ENCODE results near the gene BICC1. TPM values are rescaled to one million over a fixed set of nuclear protein-coding genes. Genes with fewer than 3 reads are reported as not detected.

The BICC1 gene
- total and polyA plus RNA-seq, 2 of the 4 experiments (the other 2 are of a cell fraction), result 5.7 to 42.5 TPM

DNA sequence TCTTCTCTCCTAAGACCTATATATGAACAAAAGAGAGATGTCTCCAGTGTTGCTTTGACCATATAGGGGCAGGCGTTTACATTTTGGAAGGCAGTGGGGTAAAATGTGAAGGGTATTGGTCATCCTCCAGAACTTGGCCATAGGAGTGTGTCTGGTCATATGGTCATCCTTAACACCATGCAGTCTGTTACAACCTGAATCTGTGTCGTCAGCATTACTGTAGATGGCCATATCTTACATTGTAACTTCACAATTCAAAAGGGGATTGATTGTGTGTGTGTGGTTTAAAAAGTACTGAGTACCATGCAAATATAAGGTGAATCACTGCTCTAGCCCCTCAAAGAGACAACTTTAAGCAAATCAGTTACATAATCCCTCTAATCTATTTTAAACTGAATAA is 311.7 kb downstream of the BICC1 start:
- Histone ChIP-seq H2BK120ac (ENCODE audit: low read depth, low read length) (no peak overlapping the region), H3K23ac (ENCODE audit: low read depth, low read length) (no peak overlapping the region), H3K36me3 (ENCODE audit: control insufficient read depth, insufficient read depth, low read length) (peaks cover 9% of the 10 kb centered on the region), H4K20me1 (ENCODE audit: insufficient read depth, low read length) (no peaks in the 10 kb centered on the region), H4K91ac (ENCODE audit: insufficient read depth, low read depth, low read length) (no peak overlapping the region), H3K4me3 (ENCODE audit: insufficient read depth, low read depth, low read length) (no peak overlapping the region), H3K9ac (ENCODE audit: low read depth, low read length) (no peak overlapping the region), H4K8ac (ENCODE audit: low read depth in 2 of 2, low read length in 2 of 2) (no peak overlapping the region), H2BK15ac (ENCODE audit: low read depth, low read length) (no peak overlapping the region), H2AK9ac (replicated peaks; ENCODE audit: low read depth, low read length, poor library complexity) (no peak overlapping the region), H2BK5ac (ENCODE audit: low read depth, low read length, poor library complexity, severe bottlenecking) (no peak overlapping the region), H3K18ac (ENCODE audit: low read depth, low read length) (no peak overlapping the region), H3K27me3 (ENCODE audit: control insufficient read depth, insufficient read depth, low read length) (no peaks in the 10 kb centered on the region), H3K9me3 (ENCODE audit: control insufficient read depth, insufficient read depth, low read length) (no peaks in the 10 kb centered on the region), H4K5ac (ENCODE audit: low read depth, low read length) (no peak overlapping the region), H3K9me1 (ENCODE audit: insufficient read depth, low read length) (peaks cover 4% of the 10 kb centered on the region), H3K56ac (ENCODE audit: extremely low read depth, insufficient read depth, low read length) (no peak overlapping the region), H3K27ac (ENCODE audit: insufficient read depth, low read length) (no peak overlapping the region), H3K79me1 (ENCODE audit: low read depth in 1 of 2, low read length in 2 of 2) (no peaks in the 10 kb centered on the region), H2AFZ (replicated peaks; ENCODE audit: low read length, poor library complexity) (no peak overlapping the region), H2AK5ac (ENCODE audit: low read depth, low read length) (no peak overlapping the region), H3K14ac (replicated peaks; ENCODE audit: low read depth, low read length) (no peak overlapping the region), H3K4me1 (ENCODE audit: control insufficient read depth, insufficient read depth, low read length) (peaks cover 5% of the 10 kb centered on the region), H2BK20ac (ENCODE audit: low read depth, low read length) (no peak overlapping the region), H3K4ac (ENCODE audit: low read depth, low read length) (no peak overlapping the region), H3K4me2 (ENCODE audit: low read depth, low read length) (no peak overlapping the region)
- ChIA-PET CTCF (interaction anchor here (1.2 kb wide), 1 partner anchor 410 kb away, joined by 3 read pairs; no protein-coding TSS in a partner anchor), POLR2A (ENCODE audit: unreplicated experiment) (no interaction called here)
- DNase-seq, result no peak
- intact Hi-C loops (cut with micrococcal nuclease), result no loop called here
- ATAC-seq (ENCODE audit: low read depth), result no peak
- peak; percentile 37; the same call in 1 of the 2 replicates for TF ChIP-seq MAFK (IDR thresholded peaks at IDR 0.05; ENCODE audit: low read depth, low read length)
- TF ChIP-seq SMC3 (IDR thresholded peaks at IDR 0.05; ENCODE audit: low read depth, low read length), result no peak
- TF ChIP-seq, protein P1, sequence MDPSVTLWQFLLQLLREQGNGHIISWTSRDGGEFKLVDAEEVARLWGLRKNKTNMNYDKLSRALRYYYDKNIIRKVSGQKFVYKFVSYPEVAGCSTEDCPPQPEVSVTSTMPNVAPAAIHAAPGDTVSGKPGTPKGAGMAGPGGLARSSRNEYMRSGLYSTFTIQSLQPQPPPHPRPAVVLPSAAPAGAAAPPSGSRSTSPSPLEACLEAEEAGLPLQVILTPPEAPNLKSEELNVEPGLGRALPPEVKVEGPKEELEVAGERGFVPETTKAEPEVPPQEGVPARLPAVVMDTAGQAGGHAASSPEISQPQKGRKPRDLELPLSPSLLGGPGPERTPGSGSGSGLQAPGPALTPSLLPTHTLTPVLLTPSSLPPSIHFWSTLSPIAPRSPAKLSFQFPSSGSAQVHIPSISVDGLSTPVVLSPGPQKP (IDR thresholded peaks at IDR 0.05; ENCODE audit: borderline replicate concordance, low read depth, low read length), result no peak
- TF ChIP-seq FOS (IDR thresholded peaks at IDR 0.05; ENCODE audit: low read depth, low read length), result no peak
- no peak for TF ChIP-seq POLR2A (IDR thresholded peaks at IDR 0.05; ENCODE audit: low read depth, low read length)
- no peak for TF ChIP-seq RAD21 (IDR thresholded peaks at IDR 0.05; ENCODE audit: low read length)
- no peak for TF ChIP-seq MAZ (IDR thresholded peaks at IDR 0.05; ENCODE audit: borderline replicate concordance, low read depth, low read length)
- WGBS, 2 experiments (ENCODE audit: extremely low coverage in 2 of 2, insufficient read length in 1 of 2), result no CpG with 5 or more reads among the region's 2 CpGs
- dilution Hi-C loops (cut with HindIII; ENCODE audit: low sequenced_read_pairs, unreplicated experiment), result no loop called here
- in situ Hi-C loops (cut with MboI; ENCODE audit: low sequenced_read_pairs), result no loop called here
- no TSS peak for BruUV-seq (replicated peaks)

Data from IMR-90 (cell line).